H1 (cell line): Measurements from ENCODE around the gene TARP.

Experiments
- CTCF ChIA-PET: fragments of 300-600 bp; sonication (Branson Sonifier 250); formaldehyde crosslinking; loops from one replicate; lab custom pipeline; 2021; ENCODE audit not compliant: partially characterized antibody; lab: Charles Lee
- POLR2A ChIA-PET: fragments of 300-600 bp; sonication (Branson Sonifier 250); formaldehyde crosslinking; loops from one replicate; lab custom pipeline; 2021; ENCODE audit warnings: inconsistent platforms; ENCODE audit not compliant: partially characterized antibody; lab: Charles Lee
- DNase-seq, 2 experiments: peaks; one replicate each; pipeline versions ENCODE4 v3.0.0 to v3.0.0-alpha.2; 2010 to 2022; ENCODE audit warnings: low spot score in 2 of 2, low read depth in 1 of 2, mixed read lengths in 1 of 2
- FAIRE-seq: peaks from 2 replicates; lab custom pipeline; 2011; peaks lifted over from hg19 to GRCh38; lab: Jason Lieb, UNC
- H2AFZ ChIP-seq: 2 replicates; pipeline ENCODE4 v1.8.1; 2012; ENCODE audit warnings: low read length, inconsistent platforms
- H2AK5ac ChIP-seq: 2 replicates; pipeline ENCODE4 v1.6.1; 2013; ENCODE audit warnings: low read depth, low read length
- H2BK120ac ChIP-seq: replicated peaks from 2 replicates; pipeline ENCODE3; 2013; ENCODE audit warnings: low read depth, low read length, inconsistent platforms
- H2BK12ac ChIP-seq: 2 replicates; pipeline ENCODE4 v1.6.1; 2013; ENCODE audit warnings: low read depth, low read length
- H2BK15ac ChIP-seq: 2 replicates; pipeline ENCODE4 v1.6.1; 2013; ENCODE audit warnings: low read length
- H2BK20ac ChIP-seq: 2 replicates; pipeline ENCODE4 v1.6.1; 2013; ENCODE audit warnings: low read length
- H2BK5ac ChIP-seq: 2 replicates; pipeline ENCODE4 v1.6.1; 2013; ENCODE audit warnings: low read depth, low read length
- H3K14ac ChIP-seq: 2 replicates; pipeline ENCODE4 v1.6.1; 2013; ENCODE audit warnings: inconsistent platforms; ENCODE audit not compliant: insufficient read length
- H3K18ac ChIP-seq: 2 replicates; pipeline ENCODE4 v1.6.1; 2013; ENCODE audit warnings: low read length; ENCODE audit errors: extremely low read depth
- H3K23ac ChIP-seq: 2 replicates; pipeline ENCODE4 v1.6.1; 2013; ENCODE audit warnings: inconsistent platforms; ENCODE audit not compliant: insufficient read length
- H3K23me2 ChIP-seq: 2 replicates; pipeline ENCODE4 v1.6.1; 2013; ENCODE audit warnings: low read depth, low read length
- H3K27ac ChIP-seq: 2 replicates; pipeline ENCODE4 v1.6.1; 2011; ENCODE audit warnings: low read depth, low read length, inconsistent platforms
- H3K27me3 ChIP-seq, 4 experiments: replicated peaks in 1 of 4; 1 replicate in 1 of 4; 2 replicates in 3 of 4; pipeline versions ENCODE4 v1.6.1 to v1.8.1; 2011 to 2013; ENCODE audit warnings: low read length in 3 of 4, mild to moderate bottlenecking in 3 of 4, inconsistent platforms in 2 of 4, mixed read lengths in 2 of 4, moderate library complexity in 1 of 4; ENCODE audit not compliant: control insufficient read depth in 3 of 4, insufficient read depth in 3 of 4; ENCODE audit errors: extremely low read depth in 1 of 4
- H3K36me3 ChIP-seq, 4 experiments: 2 replicates each; pipeline versions ENCODE4 v1.6.1 to v1.8.1; 2011 to 2013; ENCODE audit warnings: mild to moderate bottlenecking in 4 of 4, low read length in 3 of 4, moderate library complexity in 2 of 4, control low read depth in 1 of 4, inconsistent platforms in 1 of 4; ENCODE audit not compliant: insufficient read depth in 4 of 4, control insufficient read depth in 2 of 4
- H3K4ac ChIP-seq: replicated peaks from 2 replicates; pipeline ENCODE3; 2013; ENCODE audit warnings: low read length, low read depth, mixed read lengths, inconsistent platforms; ENCODE audit not compliant: insufficient read length
- H3K4me1 ChIP-seq, 4 experiments: replicated peaks in 1 of 4; 1 replicate in 1 of 4; 2 replicates in 3 of 4; pipeline versions ENCODE4 v1.6.1 to v1.8.1; 2011 to 2013; ENCODE audit warnings: low read length in 3 of 4, inconsistent platforms in 2 of 4, mixed read lengths in 1 of 4; ENCODE audit not compliant: insufficient read depth in 4 of 4, control insufficient read depth in 3 of 4
- H3K4me2 ChIP-seq, 2 experiments: 2 replicates each; pipeline versions ENCODE4 v1.6.1 to v1.8.1; 2011 to 2013; ENCODE audit warnings: low read depth in 2 of 2, low read length in 2 of 2, control low read depth in 1 of 2, inconsistent platforms in 1 of 2, mild to moderate bottlenecking in 1 of 2; ENCODE audit not compliant: insufficient read depth in 1 of 2
- H3K4me3 ChIP-seq, 4 experiments: fragments of 200-600, 300-600 bp in 1 of 4; sonication (generic), shearing (Covaris generic), sonication (Bioruptor Twin) in 1 of 4; 2 replicates each; pipeline versions ENCODE4 v1.5.1 to v1.8.1; 2011 to 2016; ENCODE audit warnings: low read length in 4 of 4, low read depth in 3 of 4, control low read depth in 2 of 4, inconsistent platforms in 2 of 4, mild to moderate bottlenecking in 2 of 4, mixed read lengths in 1 of 4, moderate library complexity in 1 of 4; ENCODE audit not compliant: insufficient read depth in 2 of 4; ENCODE audit errors: extremely low read depth in 1 of 4
- H3K56ac ChIP-seq: replicated peaks from 2 replicates; pipeline ENCODE3; 2013; ENCODE audit warnings: low read depth, mild to moderate bottlenecking, mixed read lengths, low read length, inconsistent platforms; ENCODE audit not compliant: insufficient read length
- H3K79me1 ChIP-seq: 2 replicates; pipeline ENCODE4 v1.6.1; 2013; ENCODE audit warnings: low read depth, low read length, control low read depth
- H3K79me2 ChIP-seq, 2 experiments: 2 replicates each; pipeline versions ENCODE4 v1.6.1 to v1.8.1; 2012 to 2013; ENCODE audit warnings: low read length in 2 of 2, mild to moderate bottlenecking in 2 of 2, inconsistent platforms in 1 of 2; ENCODE audit not compliant: insufficient read depth in 2 of 2, control insufficient read depth in 1 of 2
- H3K9ac ChIP-seq, 4 experiments: replicated peaks in 1 of 4; 1 replicate in 1 of 4; 2 replicates in 3 of 4; pipeline versions ENCODE4 v1.6.1 to v1.8.1; 2011 to 2013; ENCODE audit warnings: low read depth in 3 of 4, low read length in 3 of 4, control low read depth in 2 of 4, mild to moderate bottlenecking in 2 of 4, moderate library complexity in 2 of 4, inconsistent platforms in 1 of 4; ENCODE audit errors: extremely low read depth in 1 of 4
- H3K9me3 ChIP-seq, 2 experiments: 2 replicates each; pipeline versions ENCODE4 v1.6.1 to v1.8.1; 2012 to 2013; ENCODE audit warnings: mild to moderate bottlenecking in 2 of 2, moderate library complexity in 2 of 2, control low read depth in 1 of 2, inconsistent platforms in 1 of 2, low read depth in 1 of 2, low read length in 1 of 2, mixed read lengths in 1 of 2; ENCODE audit not compliant: insufficient read depth in 2 of 2
- H4K20me1 ChIP-seq, 2 experiments: replicated peaks in 1 of 2; 2 replicates each; pipeline versions ENCODE3 to v1.8.1; 2011 to 2013; ENCODE audit warnings: inconsistent platforms in 2 of 2, low read length in 2 of 2, mild to moderate bottlenecking in 1 of 2; ENCODE audit not compliant: insufficient read depth in 2 of 2, control insufficient read depth in 1 of 2
- H4K5ac ChIP-seq: 2 replicates; pipeline ENCODE4 v1.6.1; 2013; ENCODE audit warnings: low read length, low read depth, mixed read lengths, inconsistent platforms; ENCODE audit not compliant: insufficient read length
- H4K8ac ChIP-seq: 2 replicates; pipeline ENCODE4 v1.8.0; 2013; ENCODE audit warnings: mild to moderate bottlenecking, moderate library complexity, low read length, inconsistent platforms; ENCODE audit not compliant: insufficient read depth; ENCODE audit errors: extremely low read depth
- H4K91ac ChIP-seq: replicated peaks from 2 replicates; pipeline ENCODE3; 2013; ENCODE audit warnings: low read length, mixed read lengths, inconsistent platforms; ENCODE audit not compliant: insufficient read length
- ATF3 ChIP-seq: IDR thresholded peaks from 2 replicates; pipeline ENCODE4 v1.6.1; 2011; ENCODE audit warnings: low read depth, mild to moderate bottlenecking, low read length; ENCODE audit not compliant: insufficient read depth
- CTCF ChIP-seq, 3 experiments: IDR thresholded peaks; 1 replicate in 2 of 3; 2 replicates in 1 of 3; pipeline versions ENCODE4 v1.5.1 to v1.6.1; 2011; ENCODE audit warnings: low read length in 3 of 3, mild to moderate bottlenecking in 3 of 3, inconsistent platforms in 2 of 3, low read depth in 1 of 3, moderate library complexity in 1 of 3; ENCODE audit not compliant: insufficient read depth in 1 of 3; ENCODE audit errors: control extremely low read depth in 1 of 3
- EP300 ChIP-seq, 2 experiments: IDR thresholded peaks; 1 replicate in 1 of 2; 2 replicates in 1 of 2; pipeline ENCODE4 v1.6.1; 2011 to 2012; ENCODE audit warnings: low read depth in 2 of 2, low read length in 2 of 2, mild to moderate bottlenecking in 2 of 2, borderline replicate concordance in 1 of 2, inconsistent platforms in 1 of 2, moderate library complexity in 1 of 2
- JUND ChIP-seq: IDR thresholded peaks from 2 replicates; pipeline ENCODE4 v1.6.1; 2011; ENCODE audit warnings: mild to moderate bottlenecking, improper control_type of control experiment, low read length
- MAX ChIP-seq: IDR thresholded peaks from 2 replicates; pipeline ENCODE4 v1.6.1; 2012; ENCODE audit warnings: inconsistent platforms
- NANOG ChIP-seq: IDR thresholded peaks from 2 replicates; pipeline ENCODE4 v1.6.1; 2011; ENCODE audit warnings: low read length, low read depth, mild to moderate bottlenecking, inconsistent platforms; ENCODE audit not compliant: insufficient read depth, poor library complexity, severe bottlenecking
- RXRA ChIP-seq: IDR thresholded peaks from 2 replicates; pipeline ENCODE4 v1.6.1; 2011; ENCODE audit warnings: low read depth, mild to moderate bottlenecking, low read length, moderate library complexity; ENCODE audit not compliant: insufficient read depth
- SAP30 ChIP-seq: fragments of 300-600 bp; sonication (generic); IDR thresholded peaks from 2 replicates; pipeline ENCODE4 v1.7.1; 2012; ENCODE audit warnings: low read length, moderate library complexity, mild to moderate bottlenecking, inconsistent platforms; ENCODE audit not compliant: insufficient read depth, insufficient replicate concordance
- TBP ChIP-seq: IDR thresholded peaks from 2 replicates; pipeline ENCODE4 v1.6.1; 2011; ENCODE audit warnings: low read depth, low read length, improper control_type of control experiment
- ZNF274 ChIP-seq: IDR thresholded peaks from 2 replicates; pipeline ENCODE4 v1.7.0; 2012; ENCODE audit warnings: low read length, borderline replicate concordance; ENCODE audit errors: extremely low read depth
- WGBS, 2 experiments: shearing (Covaris generic) in 1 of 2; methylation state at CpG; one replicate each; pipeline versions ENCODE4 v1.1.6 to v1.1.7; 2013 to 2015; ENCODE audit warnings: low lambda C conversion rate in 2 of 2, mixed read lengths in 2 of 2, inconsistent platforms in 1 of 2, low coverage in 1 of 2, missing lambda C conversion rate in 1 of 2; ENCODE audit not compliant: insufficient replicate concordance in 2 of 2, insufficient coverage in 1 of 2, insufficient read length in 1 of 2; ENCODE audit errors: extremely low coverage in 1 of 2, missing lambda C conversion rate in 1 of 2; 5-methylcytosine and 5-hydroxymethylcytosine counted together

The TARP gene

GRCh38 chr7:38306171-38306570 is 32.7 kb upstream of the TARP start:
- no peaks in the 10 kb centered on the region for H3K9me3 ChIP-seq
- no peak overlapping the region for H3K4ac ChIP-seq
- no peak overlapping the region for H4K5ac ChIP-seq
- TF ChIP-seq EP300 (IDR thresholded peaks at IDR 0.05; ENCODE audit: borderline replicate concordance in 1 of 2, low read depth in 2 of 2, low read length in 2 of 2) (no peak), CTCF (IDR thresholded peaks at IDR 0.05; ENCODE audit: control extremely low read depth in 1 of 3, insufficient read depth in 1 of 3, low read depth in 1 of 3, low read length in 3 of 3) (no peak), MAX (no peak), ZNF274 (no peak), ATF3 (no peak), TBP (no peak), JUND (no peak), NANOG (no peak), SAP30 (no peak), RXRA (no peak)
- no peak overlapping the region for H2BK15ac ChIP-seq
- H2BK20ac ChIP-seq: no peak overlapping the region
- H2BK12ac ChIP-seq: no peak overlapping the region
- CTCF ChIA-PET: interaction anchor here (1.1 to 4.3 kb wide), 4 partner anchors 12 to 91 kb away, joined by 3 to 20 read pairs (median 10); no protein-coding TSS in a partner anchor
- no peaks in the 10 kb centered on the region for H3K79me2 ChIP-seq
- H3K14ac ChIP-seq: no peak overlapping the region
- H2BK120ac ChIP-seq: no peak overlapping the region
- H3K4me1 ChIP-seq: peaks cover 0 to 5% (median 0%) of the 10 kb centered on the region in 4 experiments; a peak in 1 of 7 replicates
- POLR2A ChIA-PET: no interaction called here
- no peak overlapping the region for H3K9ac ChIP-seq
- H3K4me3 ChIP-seq: no peak overlapping the region
- FAIRE-seq: no peak
- no peak for DNase-seq
- no peaks in the 10 kb centered on the region for H3K79me1 ChIP-seq
- H2BK5ac ChIP-seq: no peak overlapping the region
- no peak overlapping the region for H4K8ac ChIP-seq
- no peak overlapping the region for H2AK5ac ChIP-seq
- no peak overlapping the region for H2AFZ ChIP-seq
- H3K27me3 ChIP-seq: no peaks in the 10 kb centered on the region
- no peaks in the 10 kb centered on the region for H3K23me2 ChIP-seq
- H4K91ac ChIP-seq: no peak overlapping the region
- no peak overlapping the region for H3K4me2 ChIP-seq
- no peak overlapping the region for H3K23ac ChIP-seq
- no peak overlapping the region for H3K56ac ChIP-seq
- H4K20me1 ChIP-seq: no peaks in the 10 kb centered on the region
- no peak overlapping the region for H3K18ac ChIP-seq
- H3K27ac ChIP-seq: no peak overlapping the region
- WGBS, 2 experiments: 91% methylated on average over 3 of the region's 3 CpGs; no CpG with 5 or more reads in 1 of the 2 experiments
- no peaks in the 10 kb centered on the region for H3K36me3 ChIP-seq
